CD4-positive, alpha-beta memory T cell (primary cell): ENCODE measurements around the gene RASGRP4. TPM values are rescaled to one million over a fixed set of nuclear protein-coding genes. Genes with fewer than 3 reads are reported as not detected.
"Not testable (repeated sequence)": the region's sequence is repeated elsewhere in the genome, so short reads cannot be mapped to it uniquely, and the experiment has no call there.

Experiments used
- CTCF ChIA-PET: fragments of 350-600 bp; sonication (Branson Sonifier 250); formaldehyde crosslinking; loops from one replicate; lab custom pipeline; 2021; ENCODE audit warnings: inconsistent platforms; ENCODE audit not compliant: partially characterized antibody; lab: Charles Lee
- POLR2A ChIA-PET: fragments of 350-600 bp; sonication (Branson Sonifier 250); formaldehyde crosslinking; loops from one replicate; lab custom pipeline; 2021; ENCODE audit not compliant: partially characterized antibody; lab: Charles Lee
- DNase-seq, 5 donors: peaks; one replicate each; pipeline versions ENCODE4 v3.0.0 to v3.0.0-alpha.2; 2020 to 2022; ENCODE audit warnings: mixed read lengths in 1 of 5
- H3K27ac ChIP-seq: one replicate; pipeline ENCODE4 v1.7.0; 2013; ENCODE audit warnings: low read depth, low read length
- H3K27me3 ChIP-seq: 2 replicates; pipeline ENCODE4 v1.7.0; 2013; ENCODE audit warnings: mild to moderate bottlenecking, low read length, moderate library complexity; ENCODE audit not compliant: insufficient read depth
- H3K36me3 ChIP-seq: 2 replicates; pipeline ENCODE4 v1.7.0; 2013; ENCODE audit warnings: mild to moderate bottlenecking, low read length, moderate library complexity; ENCODE audit not compliant: insufficient read depth
- H3K4me1 ChIP-seq: 2 replicates; pipeline ENCODE4 v1.7.0; 2013; ENCODE audit warnings: mild to moderate bottlenecking, low read length, moderate library complexity; ENCODE audit not compliant: insufficient read depth
- H3K4me3 ChIP-seq, 2 donors: one replicate each; pipeline ENCODE4 v1.7.0; 2013; ENCODE audit warnings: low read length in 2 of 2, mild to moderate bottlenecking in 1 of 2
- H3K9me3 ChIP-seq, 2 donors: one replicate each; pipeline ENCODE4 v1.7.0; 2013; ENCODE audit warnings: low read length in 2 of 2, control low read depth in 1 of 2; ENCODE audit not compliant: control insufficient read depth in 1 of 2
- H3K27ac Mint-ChIP-seq, 7 donors: one replicate each; pipeline ENCODE4 v1.8.0; 2020 to 2021; ENCODE audit warnings: mixed read lengths in 7 of 7, mild to moderate bottlenecking in 6 of 7, inconsistent platforms in 3 of 7, moderate library complexity in 3 of 7
- H3K27me3 Mint-ChIP-seq, 2 donors: one replicate each; pipeline ENCODE4 v1.8.0; 2020 to 2021; ENCODE audit warnings: mixed read lengths in 2 of 2
- H3K36me3 Mint-ChIP-seq, 2 donors: one replicate each; pipeline ENCODE4 v1.8.0; 2020 to 2021; ENCODE audit warnings: mixed read lengths in 2 of 2, inconsistent platforms in 1 of 2, mild to moderate bottlenecking in 1 of 2
- H3K4me1 Mint-ChIP-seq, 4 donors: one replicate each; pipeline ENCODE4 v1.8.0; 2020 to 2021; ENCODE audit warnings: mixed read lengths in 4 of 4, mild to moderate bottlenecking in 1 of 4
- H3K4me3 Mint-ChIP-seq, 8 donors: one replicate each; pipeline ENCODE4 v1.8.0; 2020 to 2021; ENCODE audit warnings: mixed read lengths in 8 of 8, mild to moderate bottlenecking in 7 of 8, moderate library complexity in 6 of 8, inconsistent platforms in 3 of 8
- H3K9me3 Mint-ChIP-seq, 8 donors: one replicate each; pipeline ENCODE4 v1.8.0; 2020 to 2021; ENCODE audit warnings: mixed read lengths in 8 of 8, mild to moderate bottlenecking in 5 of 8, inconsistent platforms in 3 of 8, moderate library complexity in 1 of 8
- intact Hi-C: fragments of 100-400 bp; cut with micrococcal nuclease; formaldehyde crosslinking; loops from one replicate; pipeline ENCODE4 v1.15.1; 2023
- polyA plus RNA-seq, 2 donors: library from polyadenylated mRNA; unstranded; fragments of 300-500 nt; fragmentation: Illumina TruSeq; gene quantifications; one replicate each; pipeline ENCODE4 v1.2.3, GENCODE V29; 2021
- total RNA-seq, 2 experiments: library from RNA; stranded (reverse); gene quantifications; one replicate each; pipeline ENCODE4 v1.2.3, GENCODE V29; 2021

RASGRP4 gene
- total and polyA plus RNA-seq, 4 experiments from 2014 or later: 0.06 to 0.33 (median 0.31) TPM; not detected in 1

- H3K4me3 ChIP-seq: no peak overlapping the region
- Mint-ChIP-seq H3K36me3 (no peaks in the 10 kb centered on the region), H3K4me3 (no peak overlapping the region), H3K4me1 (peaks cover 5 to 10% (median 6%) of the 10 kb centered on the region in 4 donors), H3K9me3 (no peaks in the 10 kb centered on the region), H3K27me3 (peaks cover 5 to 14% of the 10 kb centered on the region in 2 donors), H3K27ac (no peak overlapping the region)
- no peak for DNase-seq
- no peaks in the 10 kb centered on the region for H3K9me3 ChIP-seq
- CTCF ChIA-PET: interaction anchor here (1.1 kb wide), 1 partner anchor 9 kb away, joined by 3 read pairs; no protein-coding TSS in a partner anchor
- peaks cover 3% of the 10 kb centered on the region for H3K27me3 ChIP-seq
- H3K27ac ChIP-seq: no peak overlapping the region
- no peaks in the 10 kb centered on the region for H3K36me3 ChIP-seq
- intact Hi-C loops: no loop called here
- H3K4me1 ChIP-seq: peaks cover 8% of the 10 kb centered on the region
- POLR2A ChIA-PET: no interaction called here
These were observed 11.3 kb upstream of the RASGRP4 start for GRCh38 chr19:38437295-38437694.

- Histone ChIP-seq H3K36me3 (no peaks in the 10 kb centered on the region), H3K9me3 (no peaks in the 10 kb centered on the region), H3K27me3 (peaks cover 3% of the 10 kb centered on the region), H3K4me1 (peaks cover 8% of the 10 kb centered on the region), H3K27ac (no peak overlapping the region), H3K4me3 (no peak overlapping the region)
- ChIA-PET CTCF (interaction anchor here (0.7 kb wide), 1 partner anchor 32 kb away, joined by 4 read pairs; the partner anchor contains the start of gene FAM98C), POLR2A (no interaction called here)
- Mint-ChIP-seq H3K36me3 (no peaks in the 10 kb centered on the region), H3K4me3 (peak overlapping the region in 5 of 8 donors; percentile 3 to 70 (median 55)), H3K27ac (no peak overlapping the region), H3K27me3 (peaks cover 5 to 11% of the 10 kb centered on the region in 2 donors), H3K4me1 (peaks cover 5 to 11% (median 6%) of the 10 kb centered on the region in 4 donors), H3K9me3 (no peaks in the 10 kb centered on the region)
- DNase-seq: no peak
- intact Hi-C loops: no loop called here
These were observed 8.6 kb upstream of the RASGRP4 start for GRCh38 chr19:38434549-38435051.

GRCh38 chr19:38433268-38433733 lies 7.3 kb upstream of the RASGRP4 start, which contains the start of gene RYR1:
Gene RYR1 (plus strand): TSS chr19:38433691. CDS start chr19:38433830, 139 bp downstream.
- POLR2A ChIA-PET: no interaction called here
- Histone ChIP-seq H3K27me3 (peaks cover 3% of the 10 kb centered on the region), H3K4me1 (peaks cover 16% of the 10 kb centered on the region), H3K27ac (no peak within 1 kb of the TSS), H3K36me3 (no peaks in the 10 kb centered on the region), H3K4me3 (no peak within 1 kb of the TSS), H3K9me3 (no peaks in the 10 kb centered on the region)
- CTCF ChIA-PET: no interaction called here
- no peaks in the 10 kb centered on the region for H3K36me3 Mint-ChIP-seq
- H3K27me3 Mint-ChIP-seq: peaks cover 7 to 11% of the 10 kb centered on the region in 2 donors
- no peaks in the 10 kb centered on the region for H3K9me3 Mint-ChIP-seq
- H3K4me3 Mint-ChIP-seq: peak within 1 kb of the TSS in 6 of 8 donors; percentile 29 to 70 (median 57)
- intact Hi-C loops: no loop called here
- peaks cover 9 to 19% (median 13%) of the 10 kb centered on the region in 4 donors for H3K4me1 Mint-ChIP-seq
- DNase-seq: peak in 2 of 5 donors; percentile 18 to 19
- no peak within 1 kb of the TSS for H3K27ac Mint-ChIP-seq

- Histone ChIP-seq H3K36me3 (no peaks in the 10 kb centered on the region), H3K4me3 (no peak overlapping the region), H3K9me3 (no peaks in the 10 kb centered on the region), H3K4me1 (peaks cover 33% of the 10 kb centered on the region), H3K27ac (no peak overlapping the region), H3K27me3 (peaks cover 3% of the 10 kb centered on the region)
- Mint-ChIP-seq H3K9me3 (peaks cover 0 to 1% (median 0%) of the 10 kb centered on the region in 8 donors), H3K27me3 (peaks cover 4 to 16% of the 10 kb centered on the region in 2 donors), H3K27ac (no peak overlapping the region), H3K4me3 (no peak overlapping the region), H3K36me3 (no peaks in the 10 kb centered on the region), H3K4me1 (peaks cover 17 to 38% (median 28%) of the 10 kb centered on the region in 4 donors)
- POLR2A ChIA-PET: no interaction called here
- DNase-seq: no peak
- CTCF ChIA-PET: no interaction called here
- intact Hi-C loops: no loop called here
These were observed 4.9 kb upstream of the RASGRP4 start for GRCh38 chr19:38430931-38431330.

- H3K27ac ChIP-seq: no peak overlapping the region
- H3K9me3 Mint-ChIP-seq: peaks cover 0 to 1% (median 0%) of the 10 kb centered on the region in 8 donors
- H3K4me3 Mint-ChIP-seq: peak overlapping the region in 1 of 8 donors; percentile 11
- POLR2A ChIA-PET: no interaction called here
- no peaks in the 10 kb centered on the region for H3K36me3 Mint-ChIP-seq
- peaks cover 3% of the 10 kb centered on the region for H3K27me3 ChIP-seq
- H3K36me3 ChIP-seq: no peaks in the 10 kb centered on the region
- no peak overlapping the region for H3K4me3 ChIP-seq
- no peaks in the 10 kb centered on the region for H3K9me3 ChIP-seq
- intact Hi-C loops: no loop called here
- CTCF ChIA-PET: no interaction called here
- H3K27ac Mint-ChIP-seq: no peak overlapping the region
- DNase-seq: no peak
- H3K4me1 Mint-ChIP-seq: peaks cover 19 to 39% (median 29%) of the 10 kb centered on the region in 4 donors
- H3K27me3 Mint-ChIP-seq: peaks cover 4 to 16% of the 10 kb centered on the region in 2 donors
- peaks cover 38% of the 10 kb centered on the region for H3K4me1 ChIP-seq
These were observed 3.8 kb upstream of the RASGRP4 start for GRCh38 chr19:38429811-38430156.

- Mint-ChIP-seq H3K36me3 (no peaks in the 10 kb centered on the region), H3K9me3 (peaks cover 0 to 1% (median 0%) of the 10 kb centered on the region in 8 donors), H3K27me3 (peaks cover 3 to 14% of the 10 kb centered on the region in 2 donors), H3K4me3 (peak overlapping the region in 5 of 8 donors; percentile 9 to 40 (median 25)), H3K27ac (peak overlapping the region in 4 of 7 donors; percentile 2 to 86 (median 40)), H3K4me1 (peaks cover 17 to 39% (median 27%) of the 10 kb centered on the region in 4 donors)
- DNase-seq: no peak
- CTCF ChIA-PET: no interaction called here
- Histone ChIP-seq H3K9me3 (no peaks in the 10 kb centered on the region), H3K36me3 (no peaks in the 10 kb centered on the region), H3K4me3 (no peak overlapping the region), H3K27ac (no peak overlapping the region), H3K27me3 (peaks cover 3% of the 10 kb centered on the region), H3K4me1 (peaks cover 36% of the 10 kb centered on the region)
- intact Hi-C loops: no loop called here
- POLR2A ChIA-PET: no interaction called here
These were observed 3.2 kb upstream of the RASGRP4 start for GRCh38 chr19:38429055-38429810.

- H3K9me3 ChIP-seq, H3K36me3 ChIP-seq, H3K27me3 ChIP-seq, H3K9me3 Mint-ChIP-seq, H3K27ac ChIP-seq, POLR2A ChIA-PET, H3K4me3 ChIP-seq, CTCF ChIA-PET, intact Hi-C loops, H3K36me3 Mint-ChIP-seq: not testable (repeated sequence)
- DNase-seq: peak in 2 of 5 donors; percentile 50 to 68
- Mint-ChIP-seq H3K4me3 (peak overlapping the region; percentile 33 to 84 (median 62)), H3K4me1 (peaks cover 14 to 33% (median 22%) of the 10 kb centered on the region in 4 donors), H3K27ac (peak overlapping the region in 6 of 7 donors; percentile 58 to 74 (median 70)), H3K27me3 (peaks cover 2 to 13% of the 10 kb centered on the region in 2 donors)
- H3K4me1 ChIP-seq: peaks cover 30% of the 10 kb centered on the region
These were observed 1.1 kb upstream of the RASGRP4 start for GRCh38 chr19:38427035-38427677.
